Measurements from ENCODE around the gene MARK1. TPM values are rescaled to one million over a fixed set of nuclear protein-coding genes. Genes with fewer than 3 reads are reported as not detected.

Gene MARK1
- total and polyA plus RNA-seq, 10 of the 15 experiments (the other 5 are each of a cell fraction or from before 2014, with no cell fraction given): 0.02 to 0.67 (median 0.12) TPM; not detected in 6

GRCh38 chr1:220516014-220516721 lies 11.8 kb upstream of the MARK1 start:
- no peak overlapping the region for H3K4me3 ChIP-seq
- no peaks in the 10 kb centered on the region for H3K9me3 ChIP-seq (replicated peaks; ENCODE audit: control insufficient read depth, insufficient read depth, low read length)
- SMC1A ChIA-PET (ENCODE audit: uncharacterized antibody, unreplicated experiment): no interaction called here
- DNase-seq (ENCODE audit: low read depth, low spot score): no peak
- 36% methylated on average over 6 of the region's 6 CpGs for WGBS (ENCODE audit: insufficient coverage, insufficient replicate concordance, low lambda C conversion rate, missing lambda C conversion rate)
- no peak for ATAC-seq
- no peaks in the 10 kb centered on the region for H3K4me1 ChIP-seq (ENCODE audit: control insufficient read depth, insufficient read depth, low read length)
- no peaks in the 10 kb centered on the region for H3K36me3 ChIP-seq (ENCODE audit: control insufficient read depth in 2 of 2, insufficient read depth in 2 of 2, low read length in 1 of 2)
- BruUV-seq (replicated peaks): no TSS peak
- FAIRE-seq: no peak
- POLR2A ChIA-PET: no interaction called here
- in situ Hi-C loops (cut with MboI): no loop called here
- intact Hi-C loops (cut with micrococcal nuclease; ENCODE audit: unreplicated experiment): no loop called here
- no peak for TF ChIP-seq ZNF687 (IDR thresholded peaks at IDR 0.05)
- no peak for TF ChIP-seq NR2F1 (conservative IDR thresholded peaks at IDR 0.05)
- TF ChIP-seq SUZ12 (IDR thresholded peaks at IDR 0.05; ENCODE audit: unreplicated experiment): no peak
- no peak for TF ChIP-seq MEF2A (IDR thresholded peaks at IDR 0.05; ENCODE audit: insufficient read depth, low read depth, low read length)
- no peak for TF ChIP-seq POU2F2 (IDR thresholded peaks at IDR 0.05; ENCODE audit: borderline replicate concordance, low read depth, low read length)
- no peak for TF ChIP-seq TCF12 (IDR thresholded peaks at IDR 0.05; ENCODE audit: low read depth, low read length)
- no peak for TF ChIP-seq BHLHE40 (IDR thresholded peaks at IDR 0.05; ENCODE audit: borderline replicate concordance in 1 of 2, low read depth in 2 of 2, low read length in 1 of 2)
- no peak for TF ChIP-seq ZNF384 (IDR thresholded peaks at IDR 0.05; ENCODE audit: borderline replicate concordance, low read depth, low read length)
- no peak overlapping the region for H3K9ac ChIP-seq (ENCODE audit: control insufficient read depth, insufficient read depth, low read length)
- no peaks in the 10 kb centered on the region for H4K20me1 ChIP-seq (ENCODE audit: control insufficient read depth, insufficient read depth)
- H3K27ac ChIP-seq (ENCODE audit: control insufficient read depth, insufficient read depth): no peak overlapping the region
- RAD21 ChIA-PET (ENCODE audit: unreplicated experiment): no interaction called here
- no peak overlapping the region for H2AFZ ChIP-seq (ENCODE audit: control insufficient read depth, low read depth, low read length)
- H3K79me2 ChIP-seq (ENCODE audit: control insufficient read depth, insufficient read depth, low read length): no peaks in the 10 kb centered on the region
- no peak overlapping the region for H3K4me2 ChIP-seq (ENCODE audit: control insufficient read depth, insufficient read depth)
- H3K27me3 ChIP-seq (replicated peaks in 1 of 2; ENCODE audit: control insufficient read depth in 2 of 2, insufficient read depth in 2 of 2, low read length in 1 of 2): no peaks in the 10 kb centered on the region
- CTCF ChIA-PET: no interaction called here

Data from GM12878 (cell line).